Activated naive CD8-positive, alpha-beta T cell treated with anti-CD3 and anti-CD28 coated beads, Interleukin-2, amount 50 U/mL, for 24 hours (primary cell): ENCODE results near the gene CCDC6.
"Not testable (repeated sequence)": the region's sequence is repeated elsewhere in the genome, so short reads cannot be mapped to it uniquely, and the experiment has no call there.

Experiments
- ATAC-seq: fragments of 150-1000 bp; cut with Tn5 transposase; one replicate; pipeline ENCODE4 v1.10.0; 2021
- DNase-seq: peaks from one replicate; pipeline ENCODE4 v3.0.0; 2021
- H3K27ac Mint-ChIP-seq: one replicate; pipeline ENCODE4 v1.8.0; 2021; ENCODE audit warnings: mild to moderate bottlenecking, mixed read lengths
- H3K27me3 Mint-ChIP-seq: one replicate; pipeline ENCODE4 v1.8.0; 2021; ENCODE audit warnings: mixed read lengths
- H3K36me3 Mint-ChIP-seq: one replicate; pipeline ENCODE4 v1.8.0; 2021; ENCODE audit warnings: low read depth, mixed read lengths
- H3K4me1 Mint-ChIP-seq: one replicate; pipeline ENCODE4 v1.8.0; 2021; ENCODE audit warnings: mixed read lengths
- H3K4me3 Mint-ChIP-seq: one replicate; pipeline ENCODE4 v1.8.0; 2021; ENCODE audit warnings: mild to moderate bottlenecking, moderate library complexity, mixed read lengths
- H3K9me3 Mint-ChIP-seq: one replicate; pipeline ENCODE4 v1.8.0; 2021; ENCODE audit warnings: mixed read lengths

Gene CCDC6

DNA sequence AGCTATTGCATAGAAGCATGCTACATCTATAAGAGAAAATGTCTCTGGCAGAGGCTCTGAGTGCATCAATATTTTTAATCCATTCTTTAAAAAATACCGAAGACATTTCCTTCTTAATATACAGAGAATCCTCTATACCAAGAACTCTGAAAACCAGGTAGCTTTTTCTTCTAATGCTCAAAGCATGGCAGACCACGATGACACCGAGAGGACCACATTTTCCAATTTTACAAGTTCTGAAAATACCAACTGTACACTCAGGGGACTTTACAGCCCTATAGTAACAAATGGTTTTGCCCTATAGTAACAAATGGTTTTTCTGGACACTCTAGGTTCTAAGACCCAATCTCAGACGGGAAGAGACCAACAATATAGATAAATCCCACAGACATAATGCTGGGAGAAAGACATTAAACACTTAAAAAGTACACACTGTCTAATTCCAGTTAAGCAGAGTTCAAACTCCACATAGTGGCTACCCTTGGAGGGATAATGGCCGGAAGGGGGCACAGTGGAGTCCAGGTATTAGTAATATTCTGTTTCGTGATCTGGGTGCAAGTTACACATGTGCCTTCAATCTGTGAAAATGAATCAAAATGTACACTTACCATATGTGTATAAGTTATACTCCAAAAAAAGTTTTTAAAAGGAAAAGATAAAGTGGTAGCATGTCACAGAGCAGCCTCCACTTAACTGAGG is 26.2 kb downstream of the CCDC6 start:
- no peak for DNase-seq
- H3K9me3 Mint-ChIP-seq: no peaks in the 10 kb centered on the region
- peak overlapping the region; percentile 63 for H3K4me3 Mint-ChIP-seq
- ATAC-seq: peak; percentile 9
- peaks cover 18% of the 10 kb centered on the region for H3K36me3 Mint-ChIP-seq
- H3K27ac Mint-ChIP-seq: peak overlapping the region; percentile 86
- H3K4me1 Mint-ChIP-seq: peaks cover 86% of the 10 kb centered on the region
- no peaks in the 10 kb centered on the region for H3K27me3 Mint-ChIP-seq

DNA sequence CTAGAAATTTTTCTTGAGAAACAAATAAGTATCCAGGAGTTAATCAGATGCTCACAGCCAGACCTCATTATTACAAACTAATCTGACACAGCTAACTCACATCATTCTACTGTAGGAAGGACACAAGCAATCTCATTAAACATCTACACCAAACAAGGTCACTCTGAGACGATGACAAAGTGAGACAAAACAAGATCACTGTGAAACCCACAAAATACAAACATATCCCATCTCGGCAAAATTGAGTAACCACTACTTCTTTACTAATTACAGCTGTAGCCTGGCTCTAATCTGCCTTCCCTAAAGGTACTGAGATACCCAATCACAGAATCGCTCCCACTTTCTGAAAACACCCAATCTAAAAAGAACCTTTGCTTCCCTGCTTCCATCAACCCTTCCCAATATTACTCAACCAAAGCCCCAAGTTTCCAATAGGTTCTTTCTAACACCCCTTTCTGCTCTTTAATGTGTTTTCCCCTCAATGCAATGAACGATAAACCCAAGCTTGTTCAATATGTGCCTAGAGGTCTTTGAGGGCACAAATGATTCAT is 26.9 kb downstream of the CCDC6 start:
- Mint-ChIP-seq H3K4me1 (peaks cover 87% of the 10 kb centered on the region), H3K9me3 (no peaks in the 10 kb centered on the region), H3K36me3 (peaks cover 18% of the 10 kb centered on the region), H3K4me3 (peak overlapping the region; percentile 63), H3K27ac (peak overlapping the region; percentile 86), H3K27me3 (no peaks in the 10 kb centered on the region)
- DNase-seq (no peak), ATAC-seq (peak; percentile 42)

DNA sequence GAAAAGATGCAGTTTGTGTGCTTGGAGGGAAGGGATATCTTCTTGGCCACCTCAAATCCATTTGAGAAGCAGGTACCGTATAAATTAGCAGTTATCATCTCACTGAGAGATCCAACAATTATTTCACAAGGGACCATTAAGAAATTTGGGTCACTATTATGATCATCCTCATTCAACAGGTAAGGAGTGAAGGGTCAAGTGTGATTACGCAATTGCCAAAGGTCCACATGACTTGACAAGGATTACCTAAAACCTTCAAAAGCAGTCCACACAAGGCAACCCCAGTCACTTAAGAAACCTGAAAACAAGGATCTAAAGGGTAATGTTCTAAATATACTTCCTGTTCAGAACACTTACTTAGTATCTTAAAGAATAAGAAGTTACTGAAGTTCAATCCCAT is 27.4 kb downstream of the CCDC6 start:
- ATAC-seq (no peak), DNase-seq (no peak)
- H3K36me3 Mint-ChIP-seq: peaks cover 18% of the 10 kb centered on the region
- H3K27ac Mint-ChIP-seq: peak overlapping the region; percentile 86
- no peaks in the 10 kb centered on the region for H3K27me3 Mint-ChIP-seq
- H3K4me3 Mint-ChIP-seq: peak overlapping the region; percentile 63
- H3K9me3 Mint-ChIP-seq: no peaks in the 10 kb centered on the region
- peaks cover 87% of the 10 kb centered on the region for H3K4me1 Mint-ChIP-seq

DNA sequence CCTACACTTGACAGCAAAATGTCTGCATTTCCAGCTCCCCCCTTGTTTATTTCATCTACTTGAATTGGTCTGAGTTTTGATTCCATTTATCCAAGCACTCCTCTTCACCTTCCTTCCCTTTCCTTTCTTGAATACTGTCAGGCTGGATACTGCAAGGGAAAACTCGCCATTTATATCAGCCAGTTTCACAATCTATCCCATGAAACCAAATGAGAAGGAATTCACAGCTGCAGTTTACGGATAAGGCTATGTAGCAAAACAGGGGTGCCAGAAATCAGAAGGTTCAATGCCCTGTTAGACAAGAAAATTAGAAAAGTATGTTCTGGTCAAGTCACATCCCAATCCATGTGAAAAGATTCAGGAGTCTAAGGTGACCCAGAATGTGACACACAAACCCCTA is 28.1 kb downstream of the CCDC6 start:
- H3K27ac Mint-ChIP-seq: peak overlapping the region; percentile 86
- no peak overlapping the region for H3K4me3 Mint-ChIP-seq
- ATAC-seq (no peak), DNase-seq (no peak)
- H3K4me1 Mint-ChIP-seq: peaks cover 87% of the 10 kb centered on the region
- no peaks in the 10 kb centered on the region for H3K27me3 Mint-ChIP-seq
- H3K9me3 Mint-ChIP-seq: no peaks in the 10 kb centered on the region
- peaks cover 17% of the 10 kb centered on the region for H3K36me3 Mint-ChIP-seq

DNA sequence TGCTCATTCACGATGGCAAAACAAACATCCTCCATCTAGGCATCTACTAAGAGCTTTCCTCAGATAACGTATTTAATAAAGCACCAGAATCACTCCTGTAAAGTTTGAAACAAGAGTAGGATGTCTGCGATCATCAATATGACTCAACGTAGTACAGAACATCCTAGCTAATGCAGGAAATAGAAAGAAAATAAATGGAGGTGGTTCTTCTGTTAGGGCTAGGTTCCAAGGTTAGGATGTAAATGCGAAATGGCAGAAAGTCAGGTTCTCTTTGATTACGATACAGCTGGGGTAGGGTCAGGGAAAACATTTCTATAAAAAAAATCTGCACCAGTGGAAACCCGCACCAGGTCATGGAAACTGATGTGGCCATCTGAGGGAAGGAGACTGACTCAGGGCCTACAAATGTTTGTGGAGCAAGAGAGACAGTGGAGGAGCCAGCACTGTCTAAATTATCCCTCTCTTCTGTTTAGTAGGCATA is 29.1 kb downstream of the CCDC6 start:
- H3K36me3 Mint-ChIP-seq: peaks cover 20% of the 10 kb centered on the region
- no peaks in the 10 kb centered on the region for H3K27me3 Mint-ChIP-seq
- peak overlapping the region; percentile 76 for H3K27ac Mint-ChIP-seq
- peak overlapping the region; percentile 16 for H3K4me3 Mint-ChIP-seq
- ATAC-seq (no peak), DNase-seq (no peak)
- peaks cover 93% of the 10 kb centered on the region for H3K4me1 Mint-ChIP-seq
- H3K9me3 Mint-ChIP-seq: no peaks in the 10 kb centered on the region

DNA sequence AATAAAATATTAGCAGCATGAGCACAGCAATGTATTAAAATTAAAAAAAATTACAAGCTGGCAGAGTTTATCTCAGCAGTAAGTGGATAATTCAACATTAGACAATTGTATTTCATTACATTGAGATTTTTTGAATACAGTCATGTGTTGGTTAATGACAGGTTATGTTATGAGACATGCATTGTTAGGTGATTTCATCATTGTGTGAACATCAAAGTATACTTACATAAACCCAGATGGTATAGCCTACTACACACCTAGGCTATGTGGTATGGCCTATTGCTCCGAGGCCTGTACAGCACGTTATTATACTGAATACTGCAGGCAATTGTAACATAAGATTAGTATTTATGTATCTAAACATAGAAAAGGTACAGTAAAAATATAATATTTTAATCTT is 29.7 kb downstream of the CCDC6 start:
- Mint-ChIP-seq H3K9me3 (no peaks in the 10 kb centered on the region), H3K27me3 (no peaks in the 10 kb centered on the region), H3K27ac (no peak overlapping the region), H3K36me3 (peaks cover 21% of the 10 kb centered on the region), H3K4me1 (peaks cover 96% of the 10 kb centered on the region), H3K4me3 (no peak overlapping the region)
- ATAC-seq: no peak
- no peak for DNase-seq

DNA sequence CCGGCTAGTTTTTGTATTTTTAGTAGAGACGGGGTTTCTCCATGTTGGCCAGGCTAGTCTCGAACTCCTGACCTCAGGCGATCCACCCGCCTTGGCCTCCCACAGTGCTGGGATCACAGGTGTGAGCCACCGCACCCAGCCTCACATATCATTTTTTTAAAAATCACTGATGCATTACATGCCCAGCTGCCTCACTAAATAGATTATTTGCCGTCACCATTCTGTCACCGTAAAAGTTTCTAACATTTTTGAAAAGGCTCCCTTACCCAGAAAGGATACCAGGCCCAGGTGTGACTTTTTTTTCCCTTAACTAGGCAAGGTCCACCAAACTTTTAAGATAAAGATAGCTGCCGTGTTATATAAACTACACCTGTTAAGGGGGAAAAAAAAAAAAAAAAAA is 30.1 kb downstream of the CCDC6 start:
- peaks cover 18% of the 10 kb centered on the region for H3K36me3 Mint-ChIP-seq
- H3K4me3 Mint-ChIP-seq, ATAC-seq, H3K27ac Mint-ChIP-seq, H3K9me3 Mint-ChIP-seq, DNase-seq, H3K27me3 Mint-ChIP-seq: not testable (repeated sequence)
- peaks cover 91% of the 10 kb centered on the region for H3K4me1 Mint-ChIP-seq

DNA sequence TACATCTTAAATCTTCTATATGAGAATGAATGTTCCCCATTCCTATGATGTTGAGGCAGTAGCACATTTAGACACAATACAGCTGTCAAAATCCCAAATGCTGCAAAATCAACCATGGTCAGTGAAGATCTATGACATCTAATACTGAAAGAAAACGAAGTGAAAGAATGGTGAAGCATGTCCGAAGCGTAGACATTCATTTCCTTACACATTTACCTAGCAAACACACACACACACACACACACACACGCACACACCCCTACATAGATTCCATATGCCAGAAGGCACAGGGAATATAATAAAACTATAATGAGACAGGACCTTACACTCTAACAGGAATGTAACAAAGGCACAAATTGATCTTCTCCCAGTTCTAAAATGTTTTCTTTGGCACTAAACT is 32.5 kb downstream of the CCDC6 start:
- ATAC-seq: no peak
- H3K27ac Mint-ChIP-seq: no peak overlapping the region

DNA sequence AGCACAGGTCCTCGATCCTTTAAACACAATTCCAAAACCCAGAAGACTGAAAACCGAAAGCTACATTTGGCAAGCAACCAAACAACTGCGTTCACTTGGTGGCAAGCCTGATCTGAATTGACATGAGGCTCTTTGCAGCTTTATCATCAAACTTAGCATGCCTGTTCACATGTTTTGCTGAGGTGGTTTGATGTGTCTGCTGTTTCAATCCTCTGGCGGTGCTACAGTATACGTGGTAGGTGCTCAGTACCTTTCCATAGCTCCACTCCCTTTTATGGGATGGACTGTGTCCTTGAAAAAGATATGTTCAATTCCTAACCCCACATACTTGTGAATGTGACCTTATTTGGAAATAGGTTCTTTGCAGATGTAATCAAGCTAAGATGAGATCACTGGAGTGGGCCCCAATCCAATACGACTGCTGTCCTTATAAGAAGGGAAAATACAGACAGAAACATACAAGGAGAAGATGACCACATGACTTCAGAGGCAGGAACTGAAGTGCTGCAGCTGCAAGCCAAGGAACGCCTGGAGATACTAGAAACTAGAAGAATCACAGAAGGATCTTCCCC is 33.4 kb downstream of the CCDC6 start:
- no peak overlapping the region for H3K4me3 Mint-ChIP-seq
- DNase-seq: no peak
- H3K4me1 Mint-ChIP-seq: peaks cover 85% of the 10 kb centered on the region
- no peaks in the 10 kb centered on the region for H3K9me3 Mint-ChIP-seq
- H3K27me3 Mint-ChIP-seq: no peaks in the 10 kb centered on the region
- peaks cover 16% of the 10 kb centered on the region for H3K36me3 Mint-ChIP-seq
- no peak overlapping the region for H3K27ac Mint-ChIP-seq
- ATAC-seq: no peak

More for the DNA sequence above, 32.5 kb downstream of the CCDC6 start:
- no peak for DNase-seq
- H3K9me3 Mint-ChIP-seq: no peaks in the 10 kb centered on the region
- no peaks in the 10 kb centered on the region for H3K27me3 Mint-ChIP-seq
- no peak overlapping the region for H3K4me3 Mint-ChIP-seq
- peaks cover 85% of the 10 kb centered on the region for H3K4me1 Mint-ChIP-seq
- H3K36me3 Mint-ChIP-seq: peaks cover 16% of the 10 kb centered on the region

DNA sequence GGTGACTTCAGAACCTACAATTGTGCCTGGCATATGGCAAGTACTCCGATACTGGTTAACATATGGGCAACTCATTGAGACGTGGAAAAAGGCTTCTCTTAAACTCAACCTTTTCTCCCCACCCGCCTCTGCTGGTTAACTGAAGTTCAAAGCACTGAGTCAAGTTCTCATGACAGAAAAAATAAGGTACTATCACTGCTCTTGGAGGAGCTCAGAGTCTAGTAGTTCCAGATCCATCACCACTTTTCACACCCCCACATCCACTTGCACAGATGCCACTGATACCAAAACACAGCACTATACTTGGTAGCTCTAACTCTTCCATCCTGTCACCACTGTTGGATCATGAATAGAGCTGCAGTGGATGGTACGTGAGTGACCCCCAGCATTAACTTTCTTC is 36.2 kb downstream of the CCDC6 start:
- no peaks in the 10 kb centered on the region for H3K27me3 Mint-ChIP-seq

DNA sequence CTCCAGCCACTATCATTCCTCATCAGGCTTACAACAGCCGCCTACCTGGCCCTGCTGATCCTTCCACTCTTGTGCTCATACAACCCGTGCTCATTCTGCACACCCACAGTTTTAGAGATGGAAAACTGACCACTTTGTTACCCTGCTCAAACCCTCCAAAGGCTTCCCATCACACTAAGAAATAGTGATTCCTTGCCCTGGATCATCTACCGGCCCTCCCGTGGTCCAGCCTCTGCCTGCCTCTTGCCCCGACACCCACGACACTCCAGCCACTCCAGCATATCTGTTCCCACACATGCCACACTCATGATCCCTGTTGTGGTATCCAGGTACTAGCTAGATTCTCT is 36.8 kb downstream of the CCDC6 start:
- no peaks in the 10 kb centered on the region for H3K27me3 Mint-ChIP-seq
- peaks cover 85% of the 10 kb centered on the region for H3K4me1 Mint-ChIP-seq
- H3K36me3 Mint-ChIP-seq: peaks cover 7% of the 10 kb centered on the region
- no peak for ATAC-seq
- H3K4me3 Mint-ChIP-seq: no peak overlapping the region
- no peak overlapping the region for H3K27ac Mint-ChIP-seq
- no peak for DNase-seq
- no peaks in the 10 kb centered on the region for H3K9me3 Mint-ChIP-seq

More for the DNA sequence above, 36.2 kb downstream of the CCDC6 start:
- Mint-ChIP-seq H3K36me3 (peaks cover 7% of the 10 kb centered on the region), H3K9me3 (no peaks in the 10 kb centered on the region), H3K27ac (no peak overlapping the region), H3K4me3 (no peak overlapping the region), H3K4me1 (peaks cover 85% of the 10 kb centered on the region)
- DNase-seq: no peak
- ATAC-seq: peak; percentile 40

DNA sequence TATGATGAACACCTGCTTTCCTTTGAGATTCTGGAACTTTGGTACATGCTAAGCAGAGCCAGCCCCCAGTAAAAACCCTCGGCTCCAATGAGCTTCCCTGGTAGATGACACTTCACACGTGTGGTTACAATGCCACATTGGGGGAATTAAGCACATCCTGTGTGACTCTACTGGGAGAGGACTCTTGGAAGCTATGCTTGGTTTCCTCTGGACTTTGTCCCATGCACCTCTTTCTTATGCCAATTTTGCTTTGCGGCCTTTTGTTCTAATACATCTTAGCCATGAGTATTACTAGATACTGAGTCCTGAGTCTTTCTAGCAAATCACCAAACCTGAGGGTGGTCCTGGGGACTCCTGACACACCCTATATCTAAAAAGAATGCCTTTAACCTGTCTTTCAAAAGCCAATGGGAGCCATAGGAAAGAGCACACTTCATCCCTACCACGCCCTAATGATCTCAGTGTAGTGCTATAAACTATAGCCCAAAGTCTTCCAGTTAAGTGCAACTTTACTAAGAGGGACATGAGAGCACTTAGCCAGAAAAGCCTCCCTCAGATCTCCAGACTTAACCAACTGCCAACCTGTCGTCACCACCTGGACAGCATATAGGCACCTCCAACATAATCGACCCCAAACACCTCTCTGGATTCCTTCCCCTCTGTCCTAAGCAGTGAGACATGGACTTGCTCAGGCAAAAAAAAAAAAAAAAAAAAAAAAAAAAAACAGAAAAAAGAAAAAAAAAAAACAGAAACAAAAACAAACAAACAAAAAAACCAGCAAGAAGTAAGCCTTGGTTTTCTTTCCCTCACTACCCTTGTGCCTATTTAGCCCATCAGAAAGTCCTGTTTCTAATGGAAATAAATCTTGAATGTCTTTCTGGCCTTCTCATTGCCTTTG is 37.4 kb downstream of the CCDC6 start:
- ATAC-seq: no peak
- peaks cover 7% of the 10 kb centered on the region for H3K36me3 Mint-ChIP-seq
- no peak overlapping the region for H3K4me3 Mint-ChIP-seq
- no peaks in the 10 kb centered on the region for H3K9me3 Mint-ChIP-seq
- H3K4me1 Mint-ChIP-seq: peaks cover 85% of the 10 kb centered on the region
- peak overlapping the region; percentile 40 for H3K27ac Mint-ChIP-seq
- no peaks in the 10 kb centered on the region for H3K27me3 Mint-ChIP-seq
- DNase-seq: no peak

DNA sequence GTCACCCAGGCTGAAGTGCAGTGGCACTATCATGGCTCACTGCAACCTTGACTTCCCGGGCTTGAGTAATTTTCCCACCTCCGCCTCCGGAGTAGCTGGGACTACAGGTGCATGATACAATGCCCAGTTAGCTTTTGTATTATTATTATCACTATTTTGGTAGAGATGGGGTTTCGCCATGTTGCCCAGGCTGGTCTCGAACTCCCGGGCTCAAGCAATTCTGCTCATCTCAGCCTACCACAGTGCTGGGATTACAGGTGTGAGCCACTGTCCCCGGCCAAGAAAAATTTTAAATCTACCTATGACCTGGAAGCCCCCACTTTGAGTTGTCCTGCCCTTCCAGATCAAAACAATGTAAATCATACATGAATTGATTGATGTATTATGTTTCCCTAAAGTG is 38.8 kb downstream of the CCDC6 start:
- Mint-ChIP-seq H3K4me3 (no peak overlapping the region), H3K36me3 (peaks cover 1% of the 10 kb centered on the region), H3K27me3 (no peaks in the 10 kb centered on the region), H3K4me1 (peaks cover 71% of the 10 kb centered on the region), H3K9me3 (no peaks in the 10 kb centered on the region), H3K27ac (no peak overlapping the region)
- no peak for DNase-seq
- ATAC-seq: no peak

DNA sequence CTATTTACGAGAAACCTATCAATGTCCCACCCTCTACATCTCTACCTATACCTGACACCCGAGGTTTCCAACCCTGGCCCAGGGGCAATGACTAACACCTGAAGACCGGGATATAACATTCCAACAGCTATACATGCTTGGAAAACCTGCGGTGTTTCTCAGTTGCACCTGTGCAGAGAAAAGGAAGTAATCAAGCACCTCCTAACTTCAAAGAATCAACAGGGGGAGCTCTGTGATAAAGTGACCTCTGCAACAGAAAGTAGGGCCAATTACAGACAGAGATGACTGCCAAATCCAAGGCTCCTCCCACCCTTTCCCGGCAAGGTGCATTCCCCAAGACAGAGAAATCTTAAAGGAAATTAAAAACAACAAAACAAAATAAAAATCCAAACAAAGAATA is 41.3 kb downstream of the CCDC6 start:
- H3K4me1 Mint-ChIP-seq: peaks cover 64% of the 10 kb centered on the region
- H3K27ac Mint-ChIP-seq: peak overlapping the region; percentile 8
- no peak for ATAC-seq
- H3K36me3 Mint-ChIP-seq: peaks cover 18% of the 10 kb centered on the region
- H3K4me3 Mint-ChIP-seq: peak overlapping the region; percentile 2
- DNase-seq: no peak
- H3K9me3 Mint-ChIP-seq: no peaks in the 10 kb centered on the region
- no peaks in the 10 kb centered on the region for H3K27me3 Mint-ChIP-seq
